Measurements from ENCODE around the gene SMARCA5.

GRCh38 chr4:143515905-143516304 lies 2.4 kb downstream of the SMARCA5 start:
- TF ChIP-seq CTCF (IDR thresholded peaks at IDR 0.05) (no peak), POLR2A (IDR thresholded peaks at IDR 0.05) (no peak)
